Stimulated activated naive CD4-positive, alpha-beta T cell (primary cell): Measurements from ENCODE around the gene LRRC8A.
A peak's percentile ranks its signal among the peaks of the same experiment; 100 is the strongest.
"Not testable (repeated sequence)": the region's sequence is repeated elsewhere in the genome, so short reads cannot be mapped to it uniquely, and the experiment has no call there.

ENCODE experiments used
- DNase-seq, 6 experiments: peaks; one replicate each; lab custom pipeline; 2025; lab: John Stamatoyannopoulos, UW

LRRC8A gene

GRCh38 chr9:128870128-128870940 lies 11.6 kb upstream of the LRRC8A start:
- DNase-seq = no peak

- DNase-seq = not testable (repeated sequence)
Observed at GRCh38 chr9:128870941-128871265, 11.0 kb upstream of the LRRC8A start.

- DNase-seq = no peak
Observed at GRCh38 chr9:128877852-128878251, 4.1 kb upstream of the LRRC8A start.

GRCh38 chr9:128882677-128883603 lies 1.0 kb downstream of the LRRC8A start:
- no peak for DNase-seq

- no peak for DNase-seq
Observed at GRCh38 chr9:128884164-128884563, 2.2 kb downstream of the LRRC8A start.

GRCh38 chr9:128885376-128885775 lies 3.4 kb downstream of the LRRC8A start:
- no peak for DNase-seq

GRCh38 chr9:128885798-128886197 lies 3.9 kb downstream of the LRRC8A start:
- DNase-seq = no peak

- DNase-seq = no peak
Observed at GRCh38 chr9:128886211-128886891, 4.4 kb downstream of the LRRC8A start.

- no peak for DNase-seq
Observed at GRCh38 chr9:128887049-128887448, 5.1 kb downstream of the LRRC8A start.

GRCh38 chr9:128887914-128888350 lies 6.0 kb downstream of the LRRC8A start:
- DNase-seq = no peak

GRCh38 chr9:128891321-128892220 lies 9.6 kb downstream of the LRRC8A start:
- DNase-seq = no peak

GRCh38 chr9:128892221-128892921 lies 10.4 kb downstream of the LRRC8A start:
- peak in 1 of 6 experiments; percentile 10 for DNase-seq

- no peak for DNase-seq
Observed at GRCh38 chr9:128893354-128893753, 11.4 kb downstream of the LRRC8A start.

GRCh38 chr9:128894764-128895163 lies 12.8 kb downstream of the LRRC8A start:
- DNase-seq = peak in 2 of 6 experiments; percentile 9 to 15

- no peak for DNase-seq
Observed at GRCh38 chr9:128895556-128895955, 13.6 kb downstream of the LRRC8A start.

GRCh38 chr9:128898382-128898781 lies 16.4 kb downstream of the LRRC8A start:
- DNase-seq = peak in 2 of 6 experiments; percentile 8 to 19

- DNase-seq = no peak
Observed at GRCh38 chr9:128898845-128899565, 17.1 kb downstream of the LRRC8A start.

- peak in 3 of 6 experiments; percentile 30 to 69 (median 31) for DNase-seq
Observed at GRCh38 chr9:128899566-128900322, 17.8 kb downstream of the LRRC8A start.

GRCh38 chr9:128901379-128901778 lies 19.4 kb downstream of the LRRC8A start:
- no peak for DNase-seq
